Measurements from ENCODE around the gene SPATS2.

The SPATS2 gene

GRCh38 chr12:49458816-49459215, 91.6 kb downstream of the SPATS2 start:
- TF ChIP-seq CTCF (IDR thresholded peaks at IDR 0.05; ENCODE audit: control insufficient read depth, extremely low read depth, insufficient read depth), result no peak
- peak; percentile 3 for DNase-seq (ENCODE audit: low read depth)
- H3K4me3 ChIP-seq (ENCODE audit: low read depth, low read length), result no peak overlapping the region

GRCh38 chr12:49461221-49461620, 94.0 kb downstream of the SPATS2 start:
- no peak overlapping the region for H3K4me3 ChIP-seq (ENCODE audit: low read depth, low read length)
- DNase-seq (ENCODE audit: low read depth), result peak; percentile 21
- no peak for TF ChIP-seq CTCF (IDR thresholded peaks at IDR 0.05; ENCODE audit: control insufficient read depth, extremely low read depth, insufficient read depth)

- peak; percentile 25 for DNase-seq (ENCODE audit: low read depth)
- H3K4me3 ChIP-seq (ENCODE audit: low read depth, low read length), result no peak overlapping the region
- TF ChIP-seq CTCF (IDR thresholded peaks at IDR 0.05; ENCODE audit: control insufficient read depth, extremely low read depth, insufficient read depth), result no peak
Observed at GRCh38 chr12:49462083-49462744, 95.0 kb downstream of the SPATS2 start.

GRCh38 chr12:49465132-49465531, 97.9 kb downstream of the SPATS2 start:
- H3K4me3 ChIP-seq (ENCODE audit: low read depth, low read length), result no peak overlapping the region
- DNase-seq (ENCODE audit: low read depth), result no peak
- no peak for TF ChIP-seq CTCF (IDR thresholded peaks at IDR 0.05; ENCODE audit: control insufficient read depth, extremely low read depth, insufficient read depth)

GRCh38 chr12:49470986-49471385, 103.7 kb downstream of the SPATS2 start:
- no peak for TF ChIP-seq CTCF (IDR thresholded peaks at IDR 0.05; ENCODE audit: control insufficient read depth, extremely low read depth, insufficient read depth)
- DNase-seq (ENCODE audit: low read depth), result no peak
- H3K4me3 ChIP-seq (ENCODE audit: low read depth, low read length), result no peak overlapping the region

- TF ChIP-seq CTCF (IDR thresholded peaks at IDR 0.05; ENCODE audit: control insufficient read depth, extremely low read depth, insufficient read depth), result no peak
- DNase-seq (ENCODE audit: low read depth), result no peak
- H3K4me3 ChIP-seq (ENCODE audit: low read depth, low read length), result no peak overlapping the region
Observed at GRCh38 chr12:49471557-49471956, 104.3 kb downstream of the SPATS2 start.

- no peak for TF ChIP-seq CTCF (IDR thresholded peaks at IDR 0.05; ENCODE audit: control insufficient read depth, extremely low read depth, insufficient read depth)
- DNase-seq (ENCODE audit: low read depth), result no peak
- no peak overlapping the region for H3K4me3 ChIP-seq (ENCODE audit: low read depth, low read length)
Observed at GRCh38 chr12:49476091-49476490, 108.8 kb downstream of the SPATS2 start.

Data from LNCaP clone FGC (cell line).